ENCODE measurements around the gene SSH2.
A peak's percentile ranks its signal among the peaks of the same experiment; 100 is the strongest.

SSH2 gene

DNA sequence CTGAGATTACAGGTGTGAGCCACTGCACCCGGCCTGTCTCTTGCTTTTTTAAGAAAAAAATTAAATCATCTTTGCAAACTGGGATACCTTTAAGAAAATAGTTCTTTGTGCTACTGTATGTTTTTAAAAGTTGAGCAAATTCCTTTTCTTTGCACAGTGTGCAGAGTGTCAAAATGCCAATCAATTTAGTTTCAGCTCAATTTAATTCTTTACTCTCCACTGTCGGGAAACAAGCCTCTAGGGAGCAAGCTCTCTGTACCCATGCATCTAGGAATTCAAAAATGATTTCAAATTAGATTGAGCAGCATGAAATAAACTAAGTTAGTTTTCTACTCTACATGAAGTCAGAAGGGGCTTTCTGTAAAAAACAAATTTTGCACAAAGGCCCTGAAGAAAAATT, 165.8 kb downstream of the SSH2 start:
- no peaks in the 10 kb centered on the region for H3K36me3 ChIP-seq (replicated peaks; ENCODE audit: low read depth, low read length)
- H4K20me1 ChIP-seq (ENCODE audit: insufficient read depth, low read length): peaks cover 10% of the 10 kb centered on the region; the same call in 1 of the 2 replicates
- peaks cover 7% of the 10 kb centered on the region; the same call in 1 of the 2 replicates for H3K27me3 ChIP-seq (ENCODE audit: low read depth, low read length)
- H3K4me3 ChIP-seq (ENCODE audit: low read length): no peak overlapping the region
- peaks cover 7% of the 10 kb centered on the region for H3K4me1 ChIP-seq (ENCODE audit: low read length)
- TF ChIP-seq EZH2phosphoT487 (IDR thresholded peaks at IDR 0.05; ENCODE audit: low read depth) (no peak), CTCF (IDR thresholded peaks at IDR 0.05; ENCODE audit: low read depth, low read length) (no peak)
- no peak overlapping the region for H2AFZ ChIP-seq (ENCODE audit: low read depth, low read length)
- H3K9me3 ChIP-seq (ENCODE audit: insufficient read depth, low read length): no peaks in the 10 kb centered on the region
- no peak overlapping the region for H3K4me2 ChIP-seq (ENCODE audit: low read length)
- no peak overlapping the region for H3K9ac ChIP-seq (ENCODE audit: low read length)
- no peaks in the 10 kb centered on the region for H3K79me2 ChIP-seq (ENCODE audit: low read length)
- no peak overlapping the region for H3K27ac ChIP-seq (ENCODE audit: low read length)

- Histone ChIP-seq H3K9ac (ENCODE audit: low read length) (no peak overlapping the region), H3K79me2 (ENCODE audit: low read length) (no peaks in the 10 kb centered on the region), H3K4me1 (ENCODE audit: low read length) (peaks cover 7% of the 10 kb centered on the region), H3K4me3 (ENCODE audit: low read length) (no peak overlapping the region), H3K27me3 (ENCODE audit: low read depth, low read length) (peaks cover 7% of the 10 kb centered on the region), H3K4me2 (ENCODE audit: low read length) (no peak overlapping the region), H3K36me3 (replicated peaks; ENCODE audit: low read depth, low read length) (no peaks in the 10 kb centered on the region), H3K9me3 (ENCODE audit: insufficient read depth, low read length) (no peaks in the 10 kb centered on the region), H4K20me1 (ENCODE audit: insufficient read depth, low read length) (peaks cover 10% of the 10 kb centered on the region; the same call in 1 of the 2 replicates), H2AFZ (ENCODE audit: low read depth, low read length) (no peak overlapping the region), H3K27ac (ENCODE audit: low read length) (no peak overlapping the region)
- no peak for TF ChIP-seq CTCF (IDR thresholded peaks at IDR 0.05; ENCODE audit: low read depth, low read length)
- TF ChIP-seq EZH2phosphoT487 (IDR thresholded peaks at IDR 0.05; ENCODE audit: low read depth): no peak
Measured at GRCh38 chr17:29763273-29763672, 166.8 kb downstream of the SSH2 start.

- TF ChIP-seq CTCF (IDR thresholded peaks at IDR 0.05; ENCODE audit: low read depth, low read length) (no peak), EZH2phosphoT487 (IDR thresholded peaks at IDR 0.05; ENCODE audit: low read depth) (no peak)
- peak overlapping the region; percentile 9; the same call in 1 of the 2 replicates for H3K27ac ChIP-seq (ENCODE audit: low read length)
- H3K4me3 ChIP-seq (ENCODE audit: low read length): peak overlapping the region; percentile 94
- peak overlapping the region; percentile 67 for H3K9ac ChIP-seq (ENCODE audit: low read length)
- peak overlapping the region; percentile 95 for H3K4me2 ChIP-seq (ENCODE audit: low read length)
- H4K20me1 ChIP-seq (ENCODE audit: insufficient read depth, low read length): peaks cover 10% of the 10 kb centered on the region; the same call in 1 of the 2 replicates
- peak overlapping the region; percentile 67; the same call in 1 of the 2 replicates for H2AFZ ChIP-seq (ENCODE audit: low read depth, low read length)
- no peaks in the 10 kb centered on the region for H3K9me3 ChIP-seq (ENCODE audit: insufficient read depth, low read length)
- no peaks in the 10 kb centered on the region for H3K79me2 ChIP-seq (ENCODE audit: low read length)
- H3K27me3 ChIP-seq (ENCODE audit: low read depth, low read length): peaks cover 7% of the 10 kb centered on the region
- H3K4me1 ChIP-seq (ENCODE audit: low read length): peaks cover 7% of the 10 kb centered on the region
- no peaks in the 10 kb centered on the region for H3K36me3 ChIP-seq (replicated peaks; ENCODE audit: low read depth, low read length)
Measured at GRCh38 chr17:29761040-29761761, 168.8 kb downstream of the SSH2 start.

GRCh38 chr17:29760279-29761039, 169.6 kb downstream of the SSH2 start:
- peak overlapping the region; percentile 9; the same call in 1 of the 2 replicates for H3K27ac ChIP-seq (ENCODE audit: low read length)
- H3K36me3 ChIP-seq (replicated peaks; ENCODE audit: low read depth, low read length): no peaks in the 10 kb centered on the region
- H3K4me3 ChIP-seq (ENCODE audit: low read length): peak overlapping the region; percentile 94
- peaks cover 7% of the 10 kb centered on the region for H3K4me1 ChIP-seq (ENCODE audit: low read length)
- peak overlapping the region; percentile 95 for H3K4me2 ChIP-seq (ENCODE audit: low read length)
- no peaks in the 10 kb centered on the region for H3K9me3 ChIP-seq (ENCODE audit: insufficient read depth, low read length)
- no peaks in the 10 kb centered on the region for H3K79me2 ChIP-seq (ENCODE audit: low read length)
- H2AFZ ChIP-seq (ENCODE audit: low read depth, low read length): peak overlapping the region; percentile 40; the same call in 1 of the 2 replicates
- peak overlapping the region; percentile 67 for H3K9ac ChIP-seq (ENCODE audit: low read length)
- TF ChIP-seq CTCF (IDR thresholded peaks at IDR 0.05; ENCODE audit: low read depth, low read length): no peak
- no peak for TF ChIP-seq EZH2phosphoT487 (IDR thresholded peaks at IDR 0.05; ENCODE audit: low read depth)
- peaks cover 7% of the 10 kb centered on the region for H3K27me3 ChIP-seq (ENCODE audit: low read depth, low read length)
- peaks cover 10% of the 10 kb centered on the region; the same call in 1 of the 2 replicates for H4K20me1 ChIP-seq (ENCODE audit: insufficient read depth, low read length)

Data from OCI-LY3 (cell line).